Right kidney (tissue), 1 donor: ENCODE data around the gene LDHAL6A.
A peak's percentile ranks its signal among the peaks of the same experiment; 100 is the strongest.

Experiments used
- DNase-seq: peaks from one replicate; pipeline ENCODE4 v3.0.0-alpha.2; 2016

Gene LDHAL6A

DNA sequence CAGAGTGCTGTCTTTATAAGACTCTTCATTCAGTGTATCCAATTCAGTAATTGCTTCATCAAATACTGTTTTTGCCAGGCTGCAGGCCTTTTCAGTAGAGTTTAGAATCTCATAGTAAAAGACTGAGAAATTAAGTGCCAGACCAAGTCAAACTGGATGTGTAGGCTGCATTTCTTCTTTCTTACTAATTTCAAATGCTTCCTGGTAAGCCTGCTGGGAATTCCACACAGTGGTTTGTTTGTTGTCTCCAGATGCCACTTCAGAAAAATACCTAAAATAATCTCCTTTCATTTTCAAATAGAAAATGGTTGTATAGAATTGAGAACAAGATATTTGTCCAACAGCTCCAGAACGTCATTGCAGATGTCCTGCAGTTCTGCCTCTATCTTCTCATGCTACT is 34.7 kb downstream of the LDHAL6A start:
- DNase-seq, result no peak

DNA sequence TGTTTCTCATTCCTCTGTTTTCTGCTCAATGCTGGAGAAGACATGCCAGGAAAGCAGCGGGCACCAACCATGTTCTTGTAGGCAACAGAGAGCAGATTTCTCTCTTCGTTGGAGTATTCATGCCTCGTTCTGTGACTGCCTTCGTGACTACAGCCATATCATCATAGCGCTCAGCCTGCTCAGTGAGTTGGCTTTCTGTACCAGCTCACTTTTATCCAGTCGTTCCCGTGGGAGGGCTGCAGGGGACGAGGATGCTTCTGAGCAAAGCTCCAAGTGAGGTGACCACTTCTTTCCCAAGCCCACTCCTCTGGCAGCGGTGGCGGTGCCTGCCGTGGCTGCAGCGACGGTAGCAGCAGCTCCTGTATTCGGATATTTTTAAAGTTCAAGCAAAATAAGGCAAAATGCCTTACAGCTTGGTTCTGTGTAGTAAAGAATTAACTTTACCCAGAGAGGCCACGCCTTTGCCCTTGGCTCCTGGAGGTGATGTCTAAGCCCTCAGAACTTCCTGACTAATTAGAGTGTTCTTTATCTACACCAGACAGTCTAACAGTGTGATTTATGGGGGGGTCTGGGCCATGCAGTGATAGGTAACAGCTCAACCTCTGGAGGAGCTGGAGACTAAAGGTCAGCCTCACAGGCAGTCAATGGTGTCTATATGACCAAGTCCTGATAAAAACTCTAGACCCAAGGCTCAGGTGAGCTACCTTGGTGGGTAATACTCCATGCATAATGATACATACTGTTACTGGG is 35.3 kb downstream of the LDHAL6A start:
- DNase-seq, result no peak

DNA sequence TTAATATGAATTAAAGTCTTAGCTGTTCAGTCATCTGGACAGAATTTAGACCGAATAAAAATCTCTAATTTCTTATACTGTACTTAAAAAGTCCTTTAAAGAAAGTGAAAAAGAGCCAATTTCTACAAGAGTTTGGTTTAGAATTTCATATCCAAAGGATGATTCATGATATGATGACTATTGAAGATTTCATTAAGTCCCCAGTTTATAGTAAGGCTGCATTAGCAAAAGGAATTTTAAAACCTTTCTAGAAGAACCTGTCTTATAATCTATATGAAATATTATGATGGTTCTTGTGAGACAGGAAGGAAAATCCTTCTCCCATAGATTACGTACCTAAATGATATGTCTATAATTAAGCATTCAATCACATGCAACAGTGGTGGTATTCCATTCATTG is 36.3 kb downstream of the LDHAL6A start:
- DNase-seq, result no peak

DNA sequence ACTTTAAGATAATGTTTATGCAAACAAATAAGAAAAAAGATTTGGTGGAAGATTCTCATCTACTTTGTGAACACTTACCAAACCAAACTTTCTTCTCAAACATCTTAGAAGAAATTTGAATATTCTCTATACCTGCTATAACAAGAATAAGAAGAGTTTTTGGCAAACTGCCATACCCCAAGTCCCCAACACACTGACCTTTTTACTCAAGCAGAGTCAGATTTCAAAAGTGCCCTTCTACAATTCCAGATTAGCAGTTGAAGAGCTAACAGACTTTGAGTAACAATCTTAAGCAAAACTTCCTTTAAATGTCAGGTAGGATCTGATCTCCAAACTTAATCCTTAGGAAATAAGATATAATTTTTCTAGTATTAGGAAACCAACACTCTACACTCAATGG is 37.2 kb downstream of the LDHAL6A start:
- no peak for DNase-seq

DNA sequence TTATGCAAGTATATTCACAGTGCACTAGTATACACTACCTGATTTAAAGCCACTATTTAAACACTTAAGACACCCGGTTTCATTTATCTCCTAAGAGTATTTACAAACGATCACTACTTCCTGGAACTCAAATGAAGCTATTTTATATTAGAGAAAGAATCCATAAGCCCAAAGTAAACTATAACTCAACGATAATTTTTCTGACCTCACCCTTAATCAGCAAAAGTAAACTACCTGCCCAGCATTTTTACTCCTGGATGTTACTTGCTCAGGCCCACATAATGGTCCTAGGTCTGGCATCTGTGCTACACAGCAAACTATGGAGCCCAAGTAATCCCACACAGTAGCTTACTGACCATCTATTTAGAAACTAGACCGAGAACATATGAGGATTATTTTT is 37.7 kb downstream of the LDHAL6A start:
- DNase-seq, result no peak

DNA sequence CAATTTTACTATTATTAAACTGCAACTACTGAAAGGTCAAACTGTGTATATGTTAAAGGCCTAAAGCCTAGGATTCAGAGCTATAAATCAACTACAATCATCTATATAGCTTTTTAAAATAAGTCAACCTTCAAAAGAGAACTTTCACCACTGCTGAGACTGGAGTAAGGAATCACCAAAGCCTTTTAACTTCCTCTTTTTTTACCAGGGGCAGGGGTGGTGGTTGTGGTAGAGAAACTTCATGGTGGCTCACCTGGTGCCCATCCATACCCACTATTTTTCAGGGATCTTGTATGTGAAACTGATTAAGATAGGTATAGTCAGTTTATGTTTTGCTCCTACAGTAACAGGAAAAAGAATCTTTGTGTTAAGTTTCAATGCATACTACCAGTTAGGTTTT is 39.6 kb downstream of the LDHAL6A start:
- DNase-seq, result no peak

DNA sequence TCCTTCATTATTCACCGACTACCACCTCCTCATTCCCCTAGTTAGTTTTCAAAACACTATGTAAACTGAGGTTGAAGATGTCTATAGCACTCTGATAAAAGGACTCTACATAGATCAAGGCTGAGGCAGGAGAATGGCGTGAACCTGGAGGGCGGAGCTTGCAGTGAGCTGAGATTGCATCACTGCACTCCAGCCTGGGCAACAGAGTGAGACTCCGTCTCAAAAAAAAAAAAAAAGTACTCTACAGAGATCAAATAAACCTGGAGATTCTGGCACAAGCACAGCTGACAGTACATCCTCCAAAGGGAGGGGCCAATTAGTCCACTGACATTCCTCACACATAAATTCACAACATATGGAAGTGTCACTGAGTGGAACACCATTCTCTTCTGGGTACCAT is 40.0 kb downstream of the LDHAL6A start:
- DNase-seq, result no peak

DNA sequence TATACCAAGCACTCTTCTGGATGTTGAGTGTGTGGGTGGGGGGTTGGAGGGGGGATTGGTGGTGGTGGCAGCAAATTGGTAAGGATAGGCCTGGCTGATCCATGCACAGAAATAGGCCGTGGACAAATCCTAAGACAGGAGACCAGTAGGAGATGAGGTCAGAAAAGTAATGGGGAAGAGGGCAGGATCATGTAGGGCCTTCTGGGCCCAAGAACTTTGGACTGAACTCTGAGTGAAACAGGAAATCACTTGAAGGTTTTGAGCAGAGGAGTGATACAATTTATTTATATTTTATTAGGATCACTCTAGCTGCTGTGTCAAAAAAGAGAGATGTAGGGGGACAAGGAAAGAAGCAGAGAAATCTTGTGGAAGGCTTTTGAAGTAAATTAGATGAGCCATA is 42.4 kb downstream of the LDHAL6A start:
- DNase-seq, result no peak

DNA sequence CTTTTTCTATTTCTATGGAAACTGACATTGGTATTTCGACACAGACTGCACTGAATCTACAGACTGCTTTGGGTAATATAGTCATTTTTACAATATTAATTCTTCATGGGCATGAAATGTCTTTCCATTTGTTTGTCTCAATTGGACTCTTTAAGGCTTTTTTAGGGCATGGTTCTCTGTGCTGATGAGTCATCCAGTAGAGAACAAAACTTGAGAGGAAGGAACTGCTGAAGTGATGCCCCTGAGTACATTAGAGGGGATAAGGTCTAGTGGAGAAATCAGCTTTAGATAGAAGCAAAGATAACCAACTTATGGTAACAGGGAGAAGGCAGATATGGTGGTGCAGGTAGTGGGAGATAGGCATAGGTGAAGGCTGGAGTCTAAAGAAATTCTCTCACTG is 46.0 kb downstream of the LDHAL6A start:
- DNase-seq, result no peak

DNA sequence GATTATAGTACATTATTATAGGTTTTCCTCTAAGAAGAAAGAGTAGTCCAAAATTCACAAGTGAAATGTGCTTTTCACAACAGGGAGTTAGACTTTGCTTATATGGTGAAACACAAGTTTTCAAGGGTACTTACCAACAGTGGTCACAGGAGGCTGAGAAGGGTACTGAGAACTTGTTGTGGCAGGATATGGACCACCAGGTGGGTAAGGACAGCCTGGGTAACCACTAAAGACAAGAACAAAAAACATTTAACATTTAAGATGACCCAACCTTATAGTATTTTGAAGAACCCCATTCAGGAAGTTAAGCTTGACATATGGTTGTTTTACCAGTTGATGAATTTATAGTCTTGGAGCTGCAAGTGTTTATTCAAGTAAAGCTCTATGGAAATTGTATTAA is 46.7 kb downstream of the LDHAL6A start:
- DNase-seq, result no peak

DNA sequence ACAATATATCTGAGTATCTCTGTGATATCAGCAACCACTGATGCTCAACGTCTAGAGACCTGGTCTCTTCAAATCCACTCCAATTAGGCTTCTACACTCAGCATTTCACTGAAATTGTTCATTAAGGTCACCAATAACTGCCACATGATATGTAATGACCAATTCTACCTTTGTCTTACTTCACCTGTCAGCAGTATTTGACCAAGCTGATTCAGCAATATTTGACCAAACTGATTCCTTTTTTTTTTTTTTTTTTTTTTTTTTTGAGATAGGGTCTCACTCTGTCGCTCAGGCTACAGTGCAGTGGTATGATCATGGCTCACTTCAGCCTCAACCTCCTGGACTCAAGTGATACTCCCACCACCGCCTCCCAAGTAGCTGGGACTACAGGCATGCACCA is 65.5 kb downstream of the LDHAL6A start:
- no peak for DNase-seq

DNA sequence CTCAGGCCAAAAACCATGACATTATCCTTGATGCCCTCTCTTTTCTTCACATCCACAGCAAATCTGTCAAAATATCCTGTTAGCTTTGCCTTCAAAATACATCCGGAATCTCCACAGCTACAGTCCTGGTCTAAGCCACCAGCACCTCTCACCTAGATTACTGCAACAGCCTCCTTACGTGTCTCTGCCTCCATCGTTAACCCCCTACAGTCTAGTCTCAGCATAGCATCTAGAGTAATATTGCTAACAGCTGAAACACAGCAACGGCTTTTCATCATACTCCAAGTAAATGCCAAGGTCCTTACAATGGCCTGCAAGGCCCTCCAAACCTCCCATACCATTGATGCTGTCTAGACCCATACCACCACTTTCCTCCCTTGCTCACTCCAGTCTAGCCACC is 66.7 kb downstream of the LDHAL6A start:
- DNase-seq, result no peak

DNA sequence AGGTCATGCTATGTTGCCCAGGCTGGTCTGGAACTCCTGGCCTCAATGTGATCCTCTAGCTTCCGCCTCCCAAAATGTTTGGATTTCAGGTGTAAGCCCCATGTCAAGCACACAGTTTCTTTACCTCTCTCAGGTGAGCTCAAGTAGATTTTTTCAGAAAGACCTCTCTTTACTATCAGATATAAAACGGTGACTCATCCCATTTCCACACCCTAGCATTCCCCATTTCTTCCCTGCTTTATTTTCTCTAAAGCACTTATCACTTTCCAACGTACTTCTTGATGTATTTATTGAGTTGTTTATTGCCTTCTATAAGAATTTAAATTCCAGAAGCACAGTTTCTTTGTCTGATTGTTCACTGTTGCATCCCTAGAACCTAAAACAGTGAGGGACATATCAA is 67.4 kb downstream of the LDHAL6A start:
- DNase-seq, result no peak

DNA sequence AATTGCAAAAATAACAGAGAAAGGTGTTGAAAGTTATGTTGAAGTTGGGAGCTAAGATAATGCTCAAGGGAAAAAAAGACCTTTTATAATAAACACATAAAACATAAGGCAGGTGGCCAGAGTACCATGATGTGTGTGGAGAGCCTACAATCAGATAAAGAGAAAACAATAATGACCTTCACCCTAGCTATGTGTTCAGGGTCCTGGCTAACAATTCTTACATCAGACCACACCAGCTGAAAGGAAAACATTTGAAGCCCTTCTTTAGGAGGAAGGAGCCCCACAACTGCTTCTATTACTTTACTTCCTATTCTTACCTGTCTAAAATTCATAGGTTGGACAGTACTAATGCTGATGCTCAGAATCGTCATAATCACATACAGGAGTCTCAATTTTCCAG is 68.6 kb downstream of the LDHAL6A start:
- no peak for DNase-seq

DNA sequence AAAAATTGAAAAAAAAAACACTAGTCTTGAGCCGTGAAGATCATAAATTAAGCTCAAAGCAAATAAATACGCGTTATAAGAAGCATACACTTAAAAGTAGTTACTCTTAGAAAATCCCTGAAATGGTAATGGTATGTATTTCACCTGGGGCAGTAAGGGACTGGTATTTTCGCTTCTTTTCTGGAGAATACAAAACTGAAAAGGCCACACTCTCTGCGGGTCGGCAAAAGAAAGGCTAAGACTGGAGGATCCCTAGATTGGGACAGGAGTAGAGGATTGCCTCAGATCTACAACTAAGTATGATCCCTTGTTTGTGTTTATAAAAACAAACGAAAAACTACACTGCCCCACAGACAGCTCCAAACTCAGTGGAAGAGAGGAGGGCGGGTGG is 70.5 kb downstream of the LDHAL6A start:
- DNase-seq, result no peak

DNA sequence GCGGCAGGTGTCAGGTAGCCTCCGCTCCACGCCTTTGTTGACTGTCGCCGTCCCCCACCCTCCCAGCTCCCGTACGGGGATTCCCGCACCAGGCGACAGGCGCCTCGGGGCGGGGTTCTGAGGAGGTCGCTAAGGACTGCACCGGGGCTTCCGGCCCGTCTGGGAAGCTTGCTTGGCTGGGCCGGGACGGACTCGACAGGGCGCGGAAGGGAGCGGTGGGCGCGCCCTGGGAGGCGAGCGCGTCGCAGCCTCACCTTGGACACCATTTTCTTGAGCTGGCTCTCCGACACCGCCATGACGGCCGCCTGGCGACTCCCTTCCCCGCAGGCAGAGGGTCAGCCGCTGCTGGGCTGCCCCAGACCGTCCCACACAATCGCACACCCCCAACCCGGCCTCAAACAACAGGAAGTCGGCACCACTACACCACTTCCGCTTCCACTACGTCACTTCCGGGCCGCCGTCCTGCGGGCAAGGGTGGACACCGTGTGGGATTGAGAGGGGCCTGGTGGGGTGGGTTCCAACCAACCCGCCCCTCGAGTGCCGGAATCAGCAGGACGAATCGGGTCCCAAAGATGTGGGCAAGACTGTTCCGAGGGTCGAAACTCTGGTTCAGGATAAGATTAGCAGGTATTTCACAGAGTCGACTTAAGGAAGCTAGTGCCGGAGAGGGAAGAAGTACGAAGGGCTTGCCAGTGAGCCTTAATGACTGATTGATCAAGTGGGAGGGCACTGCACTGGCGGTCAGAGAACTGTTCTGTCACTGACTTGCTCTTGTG is 71.1 kb downstream of the LDHAL6A start, which contains the start of gene TSG101:
TSG101 (minus strand) TSS at position 422 of the 776 bp plus-strand sequence; CDS start at position 296, 126 bp downstream.
- peak; percentile 99 for DNase-seq

DNA sequence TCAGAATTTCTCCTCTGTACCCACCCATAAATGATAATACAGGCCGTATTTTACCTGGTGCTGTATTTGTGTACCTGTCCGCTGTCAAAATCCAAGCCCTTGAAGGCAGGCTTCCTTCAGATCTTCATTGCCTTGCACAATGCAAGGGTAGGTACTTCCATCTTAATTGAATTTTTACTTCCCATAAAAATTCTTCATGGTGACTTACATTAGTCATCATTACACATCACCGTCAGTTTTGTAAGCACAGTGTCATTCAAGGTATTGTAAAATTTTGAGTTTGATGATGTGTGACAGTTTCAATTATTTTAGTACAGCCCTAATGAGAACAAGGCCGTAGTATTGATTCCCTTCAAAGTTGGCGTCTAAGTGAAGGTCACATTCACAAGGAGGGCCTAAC is 71.9 kb downstream of the LDHAL6A start:
- no peak for DNase-seq
